ENCODE data around the gene TMCC3. TPM values are rescaled to one million over a fixed set of nuclear protein-coding genes. Genes with fewer than 3 reads are reported as not detected.

TMCC3 gene
- total and polyA plus RNA-seq, 2 of the 13 experiments (the other 11 are each of a cell fraction or from before 2014, with no cell fraction given), result not detected

GRCh38 chr12:94676922-94677321 lies 26.6 kb upstream of the TMCC3 start:
- Histone ChIP-seq H3K36me3 (replicated peaks in 1 of 2; ENCODE audit: control insufficient read depth in 1 of 2, insufficient read depth in 2 of 2, low read length in 2 of 2) (no peaks in the 10 kb centered on the region), H3K27ac (ENCODE audit: extremely low read length, insufficient read depth, low read length) (no peak overlapping the region), H3K9me3 (ENCODE audit: low read length) (no peaks in the 10 kb centered on the region), H4K20me1 (ENCODE audit: insufficient read depth, low read length) (no peaks in the 10 kb centered on the region), H3K79me2 (ENCODE audit: insufficient read depth, low read length) (no peaks in the 10 kb centered on the region), H3K4me2 (ENCODE audit: low read depth, low read length) (no peak overlapping the region), H3K4me1 (ENCODE audit: insufficient read depth, low read length) (no peaks in the 10 kb centered on the region), H3K9ac (ENCODE audit: insufficient read depth, low read depth, low read length) (no peak overlapping the region), H2AFZ (ENCODE audit: low read length) (no peak overlapping the region), H3K27me3 (ENCODE audit: control insufficient read depth in 1 of 2, insufficient read depth in 2 of 2, low read length in 2 of 2) (peaks cover 0 to 2% of the 10 kb centered on the region in 2 experiments; a peak in 2 of 5 replicates), H3K4me3 (replicated peaks in 1 of 3; ENCODE audit: insufficient read depth in 1 of 3, low read depth in 2 of 3, low read length in 3 of 3) (no peak overlapping the region)
- ATAC-seq (no peak), FAIRE-seq (no peak), DNase-seq (ENCODE audit: low spot score) (no peak)
- ChIA-PET POLR2A (no interaction called here), CTCF (ENCODE audit: low intra/inter-chr PET ratio, low total read pairs) (no interaction called here)
- WGBS (ENCODE audit: low lambda C conversion rate), result 9% methylated on average over 2 of the region's 2 CpGs
- intact Hi-C loops (cut with micrococcal nuclease; ENCODE audit: unreplicated experiment) (no loop called here), in situ Hi-C loops (cut with HindIII; ENCODE audit: extremely low pct_ligation_motif_present, low pct_unique_long_range_greater_than_20kb) (no loop called here)
- no TSS peak for BruUV-seq (replicated peaks)
- TF ChIP-seq SP4 (CRISPR knock-in tag; IDR thresholded peaks at IDR 0.05) (no peak), ZNF24 (IDR thresholded peaks at IDR 0.05) (no peak), ZNF709 (CRISPR knock-in tag; IDR thresholded peaks at IDR 0.05) (no peak), EP300 (IDR thresholded peaks at IDR 0.05; ENCODE audit: low read depth in 2 of 2, low read length in 2 of 2) (no peak), EP300 (CRISPR knock-in tag; IDR thresholded peaks at IDR 0.05; ENCODE audit: borderline replicate concordance) (no peak), ZNF674 (CRISPR knock-in tag; IDR thresholded peaks at IDR 0.05; ENCODE audit: low read depth) (no peak), TARDBP (CRISPR knock-in tag; IDR thresholded peaks at IDR 0.05) (no peak), ZNF225 (CRISPR knock-in tag; IDR thresholded peaks at IDR 0.05) (no peak), ZNF576 (CRISPR knock-in tag; IDR thresholded peaks at IDR 0.05) (no peak), ZFP41 (CRISPR knock-in tag; IDR thresholded peaks at IDR 0.05; ENCODE audit: borderline replicate concordance) (no peak), ZBTB26 (CRISPR knock-in tag; IDR thresholded peaks at IDR 0.05; ENCODE audit: borderline replicate concordance) (no peak), ZBTB7A (CRISPR knock-in tag; IDR thresholded peaks at IDR 0.05) (no peak), YY1 (IDR thresholded peaks at IDR 0.05; ENCODE audit: insufficient read depth, insufficient replicate concordance, low read depth, low read length) (no peak), FLYWCH1 (CRISPR knock-in tag; IDR thresholded peaks at IDR 0.05) (no peak)
- TF ChIP-seq, protein P1, sequence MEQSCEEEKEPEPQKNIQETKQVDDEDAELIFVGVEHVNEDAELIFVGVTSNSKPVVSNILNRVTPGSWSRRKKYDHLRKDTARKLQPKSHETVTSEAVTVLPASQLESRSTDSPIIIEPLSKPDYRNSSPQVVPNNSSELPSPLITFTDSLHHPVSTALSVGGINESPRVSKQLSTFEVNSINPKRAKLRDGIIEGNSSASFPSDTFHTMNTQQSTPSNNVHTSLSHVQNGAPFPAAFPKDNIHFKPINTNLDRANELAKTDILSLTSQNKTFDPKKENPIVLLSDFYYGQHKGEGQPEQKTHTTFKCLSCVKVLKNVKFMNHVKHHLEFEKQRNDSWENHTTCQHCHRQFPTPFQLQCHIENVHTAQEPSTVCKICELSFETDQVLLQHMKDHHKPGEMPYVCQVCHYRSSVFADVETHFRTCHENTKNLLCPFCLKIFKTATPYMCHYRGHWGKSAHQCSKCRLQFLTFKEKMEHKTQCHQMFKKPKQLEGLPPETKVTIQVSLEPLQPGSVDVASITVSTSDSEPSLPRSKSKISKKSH (CRISPR knock-in tag; IDR thresholded peaks at IDR 0.05; ENCODE audit: borderline replicate concordance), result no peak
- TF ChIP-seq, protein P2, sequence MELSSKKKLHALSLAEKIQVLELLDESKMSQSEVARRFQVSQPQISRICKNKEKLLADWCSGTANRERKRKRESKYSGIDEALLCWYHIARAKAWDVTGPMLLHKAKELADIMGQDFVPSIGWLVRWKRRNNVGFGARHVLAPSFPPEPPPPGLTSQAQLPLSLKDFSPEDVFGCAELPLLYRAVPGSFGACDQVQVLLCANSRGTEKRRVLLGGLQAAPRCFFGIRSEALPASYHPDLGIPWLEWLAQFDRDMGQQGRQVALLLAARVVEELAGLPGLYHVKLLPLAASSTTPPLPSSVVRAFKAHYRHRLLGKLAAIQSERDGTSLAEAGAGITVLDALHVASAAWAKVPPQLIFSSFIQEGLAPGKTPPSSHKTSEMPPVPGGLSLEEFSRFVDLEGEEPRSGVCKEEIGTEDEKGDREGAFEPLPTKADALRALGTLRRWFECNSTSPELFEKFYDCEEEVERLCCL (CRISPR knock-in tag; IDR thresholded peaks at IDR 0.05; ENCODE audit: borderline replicate concordance), result no peak
- TF ChIP-seq, protein P3, sequence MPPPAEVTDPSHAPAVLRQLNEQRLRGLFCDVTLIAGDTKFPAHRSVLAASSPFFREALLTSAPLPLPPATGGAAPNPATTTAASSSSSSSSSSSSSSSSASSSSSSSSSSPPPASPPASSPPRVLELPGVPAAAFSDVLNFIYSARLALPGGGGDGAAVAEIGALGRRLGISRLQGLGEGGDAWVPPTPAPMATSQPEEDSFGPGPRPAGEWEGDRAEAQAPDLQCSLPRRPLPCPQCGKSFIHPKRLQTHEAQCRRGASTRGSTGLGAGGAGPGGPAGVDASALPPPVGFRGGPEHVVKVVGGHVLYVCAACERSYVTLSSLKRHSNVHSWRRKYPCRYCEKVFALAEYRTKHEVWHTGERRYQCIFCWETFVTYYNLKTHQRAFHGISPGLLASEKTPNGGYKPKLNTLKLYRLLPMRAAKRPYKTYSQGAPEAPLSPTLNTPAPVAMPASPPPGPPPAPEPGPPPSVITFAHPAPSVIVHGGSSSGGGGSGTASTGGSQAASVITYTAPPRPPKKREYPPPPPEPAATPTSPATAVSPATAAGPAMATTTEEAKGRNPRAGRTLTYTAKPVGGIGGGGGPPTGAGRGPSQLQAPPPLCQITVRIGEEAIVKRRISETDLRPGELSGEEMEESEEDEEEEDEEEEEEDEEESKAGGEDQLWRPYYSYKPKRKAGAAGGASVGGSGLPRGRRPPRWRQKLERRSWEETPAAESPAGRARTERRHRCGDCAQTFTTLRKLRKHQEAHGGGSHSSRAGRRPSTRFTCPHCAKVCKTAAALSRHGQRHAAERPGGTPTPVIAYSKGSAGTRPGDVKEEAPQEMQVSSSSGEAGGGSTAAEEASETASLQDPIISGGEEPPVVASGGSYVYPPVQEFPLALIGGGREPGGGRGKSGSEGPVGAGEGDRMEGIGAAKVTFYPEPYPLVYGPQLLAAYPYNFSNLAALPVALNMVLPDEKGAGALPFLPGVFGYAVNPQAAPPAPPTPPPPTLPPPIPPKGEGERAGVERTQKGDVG (CRISPR knock-in tag; IDR thresholded peaks at IDR 0.05; ENCODE audit: borderline replicate concordance), result no peak
